ENCODE measurements around the gene SHISAL2A. TPM values are rescaled to one million over a fixed set of nuclear protein-coding genes. Genes with fewer than 3 reads are reported as not detected.
A peak's percentile ranks its signal among the peaks of the same experiment; 100 is the strongest.

The SHISAL2A gene
- total and polyA plus RNA-seq, 2 of the 13 experiments (the other 11 are each of a cell fraction or from before 2014, with no cell fraction given) = not detected

- TF ChIP-seq POGK (CRISPR knock-in tag; conservative IDR thresholded peaks at IDR 0.05) (no peak), ZNF703 (CRISPR knock-in tag; IDR thresholded peaks at IDR 0.05; ENCODE audit: borderline replicate concordance) (no peak), ATF2 (CRISPR knock-in tag; IDR thresholded peaks at IDR 0.05) (peak; percentile 53; the same call in 1 of the 2 replicates), XBP1 (CRISPR knock-in tag; IDR thresholded peaks at IDR 0.05) (no peak), E2F1 (CRISPR knock-in tag; IDR thresholded peaks at IDR 0.05) (no peak), KLF9 (CRISPR knock-in tag; IDR thresholded peaks at IDR 0.05; ENCODE audit: low read depth) (no peak), HNRNPH1 (optimal IDR thresholded peaks at IDR 0.05; ENCODE audit: low read depth, low read length) (no peak), CERS6 (CRISPR knock-in tag; IDR thresholded peaks at IDR 0.05) (no peak), GTF2F1 (IDR thresholded peaks at IDR 0.05; ENCODE audit: low read length) (no peak), NKX3-1 (CRISPR knock-in tag; IDR thresholded peaks at IDR 0.05) (no peak), ZBTB1 (CRISPR knock-in tag; IDR thresholded peaks at IDR 0.05; ENCODE audit: borderline replicate concordance) (no peak), ZNF720 (CRISPR knock-in tag; IDR thresholded peaks at IDR 0.05) (no peak), NCOA2 (CRISPR knock-in tag; IDR thresholded peaks at IDR 0.05) (peak; percentile 79), ATF7 (IDR thresholded peaks at IDR 0.05) (no peak), ATF7 (CRISPR knock-in tag; IDR thresholded peaks at IDR 0.05) (no peak), ZNF329 (CRISPR knock-in tag; IDR thresholded peaks at IDR 0.05; ENCODE audit: low read depth) (no peak), DMTF1 (CRISPR knock-in tag; IDR thresholded peaks at IDR 0.05) (no peak), GPN1 (CRISPR knock-in tag; IDR thresholded peaks at IDR 0.05; ENCODE audit: borderline replicate concordance) (no peak), ZNF282 (IDR thresholded peaks at IDR 0.05; ENCODE audit: partially characterized antibody) (no peak), KDM2A (CRISPR knock-in tag; IDR thresholded peaks at IDR 0.05; ENCODE audit: borderline replicate concordance, low read depth) (no peak), CBFB (CRISPR knock-in tag; IDR thresholded peaks at IDR 0.05) (no peak), CEBPB (IDR thresholded peaks at IDR 0.05; ENCODE audit: borderline replicate concordance, low read depth, low read length) (no peak), ZNF777 (CRISPR knock-in tag; IDR thresholded peaks at IDR 0.05) (no peak), IKZF5 (CRISPR knock-in tag; IDR thresholded peaks at IDR 0.05) (0 out of 2 replicates have a peak, but pooled peaks have one; percentile 28)
These were observed 18.9 kb downstream of the SHISAL2A start (continued) for GRCh38 chr1:52651904-52652303.

Data from HepG2 (cell line).